GM19043 (cell line): ENCODE results near the gene HOXB8.

ENCODE experiments used
- ATAC-seq: cut with Tn5 transposase; IDR thresholded peaks from one replicate; pipeline ENCODE4 v1.9.1; 2021; ENCODE audit warnings: low read depth; ENCODE audit not compliant: unreplicated experiment

Gene HOXB8

GRCh38 chr17:48625495-48626244, 10.6 kb upstream of the HOXB8 start:
- no peak for ATAC-seq

GRCh38 chr17:48624544-48625494, 9.7 kb upstream of the HOXB8 start:
- ATAC-seq = no peak

GRCh38 chr17:48624118-48624517, 9.0 kb upstream of the HOXB8 start:
- ATAC-seq = no peak

- no peak for ATAC-seq
Measured at GRCh38 chr17:48623583-48623982, 8.5 kb upstream of the HOXB8 start.

- no peak for ATAC-seq
Measured at GRCh38 chr17:48622857-48623256, 7.8 kb upstream of the HOXB8 start.

- no peak for ATAC-seq
Measured at GRCh38 chr17:48621410-48622392, 6.6 kb upstream of the HOXB8 start.

GRCh38 chr17:48620461-48621139, 5.5 kb upstream of the HOXB8 start:
- no peak for ATAC-seq

- no peak for ATAC-seq
Measured at GRCh38 chr17:48619826-48620449, 4.8 kb upstream of the HOXB8 start.

- no peak for ATAC-seq
Measured at GRCh38 chr17:48618256-48618896, 3.3 kb upstream of the HOXB8 start.

GRCh38 chr17:48617471-48618255, 2.6 kb upstream of the HOXB8 start:
- ATAC-seq = no peak

- ATAC-seq = no peak
Measured at GRCh38 chr17:48616717-48617470, 1.8 kb upstream of the HOXB8 start.

GRCh38 chr17:48615963-48616716, 1.0 kb upstream of the HOXB8 start:
- no peak for ATAC-seq

- no peak for ATAC-seq
Measured at GRCh38 chr17:48613862-48614694, 1.0 kb downstream of the HOXB8 start.

GRCh38 chr17:48612854-48613691, 2.0 kb downstream of the HOXB8 start:
- no peak for ATAC-seq

- no peak for ATAC-seq
Measured at GRCh38 chr17:48612456-48612853, 2.6 kb downstream of the HOXB8 start.
